ENCODE measurements around the gene WDR70.

DNA sequence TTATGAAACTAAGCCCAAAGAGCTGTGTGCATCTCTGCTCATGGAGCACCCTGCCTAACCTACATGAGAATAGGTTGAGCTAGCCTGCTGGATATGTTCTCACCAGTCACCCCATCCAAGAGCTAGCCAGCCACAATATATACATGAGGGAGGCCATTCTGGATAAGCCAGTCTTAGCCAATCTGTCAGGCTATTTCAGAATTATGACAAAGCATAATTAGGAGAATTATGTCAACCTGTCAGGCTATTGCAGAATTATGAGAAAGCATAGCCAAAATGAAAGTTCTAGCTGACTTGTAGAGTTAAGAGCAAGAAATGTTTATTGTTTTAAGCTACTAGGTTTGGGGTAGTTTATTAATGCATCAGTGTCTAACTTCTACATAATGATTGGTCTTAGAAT lies 189.8 kb downstream of the WDR70 start:
- no peak for TF ChIP-seq POLR2A (IDR thresholded peaks at IDR 0.05)
- no peak for TF ChIP-seq CTCF (IDR thresholded peaks at IDR 0.05)

Measured in ovary (tissue), 3 donors.